ENCODE measurements around the gene STMN1. TPM values are rescaled to one million over a fixed set of nuclear protein-coding genes. Genes with fewer than 3 reads are reported as not detected.
"Not testable (repeated sequence)": the region's sequence is repeated elsewhere in the genome, so short reads cannot be mapped to it uniquely, and the experiment has no call there.

The STMN1 gene
- total RNA-seq, 1 experiment from 2014 or later, result 349 TPM

DNA sequence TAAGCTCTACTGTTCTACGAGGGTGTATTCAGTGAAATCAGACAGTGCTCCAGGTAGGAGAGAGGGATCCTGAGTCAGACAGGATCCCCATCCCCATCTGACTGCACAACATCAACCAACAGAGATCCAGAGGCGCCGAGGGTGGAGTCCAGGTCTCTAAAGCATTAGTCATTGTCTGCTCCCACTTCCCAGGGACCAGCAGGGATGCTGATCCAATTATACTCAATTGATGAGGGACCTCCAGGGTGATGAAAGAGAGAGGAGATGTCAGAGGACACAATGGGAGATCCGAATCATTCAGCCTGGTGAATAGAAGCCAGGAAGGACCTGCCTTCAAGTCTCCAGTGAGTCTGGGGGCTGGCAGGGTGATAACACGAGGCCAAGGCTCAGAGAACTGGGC, 39.5 kb upstream of the STMN1 start:
- DNase-seq, result no peak
- intact Hi-C loops (cut with micrococcal nuclease; ENCODE audit: unreplicated experiment), result no loop called here
- Histone ChIP-seq H3F3A (ENCODE audit: insufficient read depth, low read depth) (no peaks in the 10 kb centered on the region), H2AFZ (no peak overlapping the region), H3K9me2 (ENCODE audit: insufficient read depth) (no peaks in the 10 kb centered on the region), H3K27me3 (ENCODE audit: insufficient read depth, low read depth) (no peaks in the 10 kb centered on the region), H3K27ac (no peak overlapping the region), H4K20me1 (ENCODE audit: insufficient read depth) (no peaks in the 10 kb centered on the region), H3K4me3 (no peak overlapping the region), H3K4me1 (replicated peaks; ENCODE audit: insufficient read depth) (no peaks in the 10 kb centered on the region), H3K36me3 (ENCODE audit: low read depth) (no peaks in the 10 kb centered on the region), H3K9me3 (ENCODE audit: insufficient read depth, low read depth) (no peaks in the 10 kb centered on the region), H3K79me2 (ENCODE audit: low read depth) (no peaks in the 10 kb centered on the region), H3K4me2 (no peak overlapping the region)
- ChIA-PET POLR2A (ENCODE audit: unreplicated experiment) (no interaction called here), CTCF (no interaction called here)
- BruUV-seq (replicated peaks), result no TSS peak
- TF ChIP-seq EZH2 (IDR thresholded peaks at IDR 0.05; ENCODE audit: low read depth), result no peak
- TF ChIP-seq, protein P1, sequence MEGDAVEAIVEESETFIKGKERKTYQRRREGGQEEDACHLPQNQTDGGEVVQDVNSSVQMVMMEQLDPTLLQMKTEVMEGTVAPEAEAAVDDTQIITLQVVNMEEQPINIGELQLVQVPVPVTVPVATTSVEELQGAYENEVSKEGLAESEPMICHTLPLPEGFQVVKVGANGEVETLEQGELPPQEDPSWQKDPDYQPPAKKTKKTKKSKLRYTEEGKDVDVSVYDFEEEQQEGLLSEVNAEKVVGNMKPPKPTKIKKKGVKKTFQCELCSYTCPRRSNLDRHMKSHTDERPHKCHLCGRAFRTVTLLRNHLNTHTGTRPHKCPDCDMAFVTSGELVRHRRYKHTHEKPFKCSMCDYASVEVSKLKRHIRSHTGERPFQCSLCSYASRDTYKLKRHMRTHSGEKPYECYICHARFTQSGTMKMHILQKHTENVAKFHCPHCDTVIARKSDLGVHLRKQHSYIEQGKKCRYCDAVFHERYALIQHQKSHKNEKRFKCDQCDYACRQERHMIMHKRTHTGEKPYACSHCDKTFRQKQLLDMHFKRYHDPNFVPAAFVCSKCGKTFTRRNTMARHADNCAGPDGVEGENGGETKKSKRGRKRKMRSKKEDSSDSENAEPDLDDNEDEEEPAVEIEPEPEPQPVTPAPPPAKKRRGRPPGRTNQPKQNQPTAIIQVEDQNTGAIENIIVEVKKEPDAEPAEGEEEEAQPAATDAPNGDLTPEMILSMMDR (conservative IDR thresholded peaks at IDR 0.05), result no peak

DNA sequence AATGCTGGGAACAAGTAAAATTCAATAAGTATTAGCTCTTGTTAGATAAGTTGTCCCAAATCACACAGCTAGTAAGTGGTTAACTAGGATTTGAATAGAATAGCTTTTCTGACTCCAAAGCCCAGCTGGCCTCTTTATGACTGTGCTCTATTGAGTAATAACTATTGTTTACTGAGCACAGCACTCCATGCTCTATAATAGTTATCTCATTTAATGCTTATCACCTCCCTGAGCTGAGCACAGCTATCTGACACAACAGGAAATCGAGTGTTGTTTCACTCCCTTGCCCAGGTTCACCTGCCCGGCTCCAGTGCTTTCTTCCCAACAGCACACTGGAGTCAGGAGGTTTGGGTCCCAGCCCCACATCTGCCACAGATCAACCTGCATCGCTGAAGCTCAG, 38.8 kb upstream of the STMN1 start:
- H3K36me3 ChIP-seq (ENCODE audit: low read depth), result no peaks in the 10 kb centered on the region
- H3K27me3 ChIP-seq (ENCODE audit: insufficient read depth, low read depth), result no peaks in the 10 kb centered on the region
- H3K9me2 ChIP-seq (ENCODE audit: insufficient read depth), result no peaks in the 10 kb centered on the region
- intact Hi-C loops (cut with micrococcal nuclease; ENCODE audit: unreplicated experiment), result no loop called here
- no peaks in the 10 kb centered on the region for H3F3A ChIP-seq (ENCODE audit: insufficient read depth, low read depth)
- H3K79me2 ChIP-seq (ENCODE audit: low read depth), result no peaks in the 10 kb centered on the region
- no TSS peak for BruUV-seq (replicated peaks)
- ChIA-PET POLR2A (ENCODE audit: unreplicated experiment) (no interaction called here), CTCF (no interaction called here)
- no peak overlapping the region for H2AFZ ChIP-seq
- no peaks in the 10 kb centered on the region for H4K20me1 ChIP-seq (ENCODE audit: insufficient read depth)
- no peak overlapping the region for H3K27ac ChIP-seq
- no peaks in the 10 kb centered on the region for H3K9me3 ChIP-seq (ENCODE audit: insufficient read depth, low read depth)
- no peak for DNase-seq
- TF ChIP-seq, protein P1 (conservative IDR thresholded peaks at IDR 0.05), result no peak
- TF ChIP-seq EZH2 (IDR thresholded peaks at IDR 0.05; ENCODE audit: low read depth), result no peak
- no peak overlapping the region for H3K4me3 ChIP-seq
- no peaks in the 10 kb centered on the region for H3K4me1 ChIP-seq (replicated peaks; ENCODE audit: insufficient read depth)
- no peak overlapping the region for H3K4me2 ChIP-seq

DNA sequence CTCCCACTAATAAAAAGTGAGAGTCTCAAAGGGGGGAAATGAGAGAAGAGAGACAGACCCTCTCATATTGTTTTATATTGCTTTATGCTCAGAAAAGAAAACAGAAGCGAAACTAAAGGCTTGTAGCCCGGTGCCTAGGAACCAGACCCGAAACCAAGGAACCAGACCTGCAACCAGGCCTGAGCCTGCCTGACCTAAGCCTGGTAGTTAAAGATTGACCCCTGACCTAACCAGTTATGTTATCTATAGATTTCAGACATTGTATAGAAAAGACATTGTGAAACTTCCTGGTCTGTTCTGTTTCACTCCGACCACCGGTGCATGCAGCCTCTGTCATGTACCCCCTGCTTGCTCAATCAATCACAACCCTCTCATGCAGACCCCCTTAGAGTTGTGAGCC, 37.3 kb upstream of the STMN1 start:
- H3K79me2 ChIP-seq (ENCODE audit: low read depth); H3K4me1 ChIP-seq (replicated peaks; ENCODE audit: insufficient read depth); H3K4me2 ChIP-seq; H2AFZ ChIP-seq; H3K27ac ChIP-seq; POLR2A ChIA-PET (ENCODE audit: unreplicated experiment); DNase-seq; H3F3A ChIP-seq (ENCODE audit: insufficient read depth, low read depth); H3K4me3 ChIP-seq; H3K36me3 ChIP-seq (ENCODE audit: low read depth); H4K20me1 ChIP-seq (ENCODE audit: insufficient read depth); intact Hi-C loops (cut with micrococcal nuclease; ENCODE audit: unreplicated experiment); H3K9me3 ChIP-seq (ENCODE audit: insufficient read depth, low read depth); BruUV-seq (replicated peaks); CTCF ChIA-PET; H3K27me3 ChIP-seq (ENCODE audit: insufficient read depth, low read depth); H3K9me2 ChIP-seq (ENCODE audit: insufficient read depth): not testable (repeated sequence)

DNA sequence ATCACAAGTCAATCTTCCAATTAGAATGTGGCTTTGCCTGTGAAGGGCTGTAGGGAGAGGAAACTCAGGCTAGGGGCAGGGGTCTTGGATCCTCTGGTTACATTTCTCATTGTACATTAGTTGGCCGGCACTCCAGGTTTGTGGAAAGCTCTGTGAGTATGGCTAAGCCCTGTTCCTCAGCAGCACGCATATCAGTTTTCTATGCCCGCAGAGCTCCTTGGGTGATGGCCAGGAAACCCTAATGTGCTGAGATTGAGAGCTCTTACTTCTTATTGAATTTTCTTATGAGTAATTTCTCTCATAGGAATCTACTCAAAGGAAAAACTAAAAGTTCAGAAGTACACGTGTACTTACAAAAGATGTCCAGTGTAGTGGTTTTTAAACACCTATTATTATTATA, 30.7 kb upstream of the STMN1 start:
- no peaks in the 10 kb centered on the region for H3F3A ChIP-seq (ENCODE audit: insufficient read depth, low read depth)
- H3K27me3 ChIP-seq (ENCODE audit: insufficient read depth, low read depth), result no peaks in the 10 kb centered on the region
- intact Hi-C loops (cut with micrococcal nuclease; ENCODE audit: unreplicated experiment), result no loop called here
- H3K9me3 ChIP-seq (ENCODE audit: insufficient read depth, low read depth), result no peaks in the 10 kb centered on the region
- no peaks in the 10 kb centered on the region for H3K36me3 ChIP-seq (ENCODE audit: low read depth)
- ChIA-PET CTCF (no interaction called here), POLR2A (ENCODE audit: unreplicated experiment) (no interaction called here)
- no peak overlapping the region for H2AFZ ChIP-seq
- H3K9me2 ChIP-seq (ENCODE audit: insufficient read depth), result no peaks in the 10 kb centered on the region
- H3K4me2 ChIP-seq, result no peak overlapping the region
- H3K27ac ChIP-seq, result no peak overlapping the region
- H4K20me1 ChIP-seq (ENCODE audit: insufficient read depth), result no peaks in the 10 kb centered on the region
- H3K4me3 ChIP-seq, result no peak overlapping the region
- H3K79me2 ChIP-seq (ENCODE audit: low read depth), result no peaks in the 10 kb centered on the region
- no peak for TF ChIP-seq EZH2 (IDR thresholded peaks at IDR 0.05; ENCODE audit: low read depth)
- TF ChIP-seq, protein P1 (conservative IDR thresholded peaks at IDR 0.05), result no peak
- BruUV-seq (replicated peaks), result no TSS peak
- H3K4me1 ChIP-seq (replicated peaks; ENCODE audit: insufficient read depth), result no peaks in the 10 kb centered on the region
- no peak for DNase-seq
